ENCODE data around the gene TBCK. TPM values are rescaled to one million over a fixed set of nuclear protein-coding genes. Genes with fewer than 3 reads are reported as not detected.

Gene TBCK
- polyA plus RNA-seq, 1 donor (not counting 4 experiments of a cell fraction or from before 2014, with no cell fraction given), result 19.3 TPM

DNA sequence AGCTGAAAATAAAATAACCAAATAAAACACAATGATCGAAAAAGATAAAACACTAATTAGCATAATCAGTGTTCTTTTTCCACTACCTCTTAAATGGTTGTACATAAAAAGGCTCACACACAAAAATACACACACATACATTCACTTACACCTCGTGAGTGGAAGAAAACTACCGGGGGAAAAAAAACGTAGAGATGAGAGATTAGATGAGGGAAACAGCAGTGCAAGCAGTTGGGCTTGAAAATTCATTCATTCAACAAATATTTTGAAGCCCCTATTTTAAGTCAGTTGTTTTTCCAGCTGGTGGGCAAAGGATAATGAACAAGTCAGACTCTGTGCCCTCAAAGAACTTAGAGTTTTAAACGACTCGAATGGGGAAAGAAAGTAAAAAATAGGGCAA lies 1.0 kb downstream of the TBCK start:
- no peak for FAIRE-seq

DNA sequence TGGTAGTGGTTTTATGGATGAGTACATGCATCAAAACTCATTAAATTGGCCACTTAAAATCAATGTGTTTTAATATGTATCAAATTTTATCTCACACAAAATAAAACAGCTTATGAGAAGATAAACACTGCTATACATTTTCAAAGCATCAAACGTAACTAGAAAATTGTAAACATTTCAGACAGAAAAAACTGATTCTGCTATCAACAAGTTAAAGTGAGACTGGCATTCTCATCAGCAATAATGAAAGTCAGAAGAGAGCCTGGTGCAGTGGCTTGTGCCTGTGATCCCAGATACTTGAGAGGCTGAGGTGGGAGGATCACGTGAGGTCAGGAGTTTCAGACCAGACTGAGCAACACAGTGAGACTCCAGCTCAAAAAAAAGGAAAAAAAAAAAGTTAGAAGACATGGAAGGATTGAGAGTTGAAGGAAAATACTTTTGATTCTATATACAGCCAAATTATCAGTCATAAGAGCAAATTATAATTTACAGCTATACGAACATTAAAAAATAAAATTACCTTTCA lies 2.9 kb downstream of the TBCK start:
- Histone ChIP-seq H3K27ac (ENCODE audit: control insufficient read depth, insufficient read depth, low read length) (no peak overlapping the region), H3K4me1 (ENCODE audit: control insufficient read depth, extremely low read depth, insufficient read depth, low read length) (peaks cover 10% of the 10 kb centered on the region), H4K20me1 (ENCODE audit: control insufficient read depth, extremely low read depth, insufficient read depth, low read length) (no peaks in the 10 kb centered on the region), H3K27me3 (ENCODE audit: control insufficient read depth, extremely low read depth, insufficient read depth, low read length) (no peaks in the 10 kb centered on the region), H3K9ac (ENCODE audit: control insufficient read depth, extremely low read depth, insufficient read depth, low read length) (no peak overlapping the region), H3K4me3 (ENCODE audit: control insufficient read depth in 2 of 3, extremely low read depth in 1 of 3, insufficient read depth in 2 of 3, low read depth in 1 of 3, low read length in 3 of 3) (no peak overlapping the region), H3K36me3 (ENCODE audit: control insufficient read depth in 2 of 2, extremely low read depth in 1 of 2, insufficient read depth in 2 of 2, low read length in 2 of 2) (no peaks in the 10 kb centered on the region), H3K4me2 (ENCODE audit: control insufficient read depth, extremely low read depth, insufficient read depth, low read depth, low read length) (no peak overlapping the region), H3K79me2 (ENCODE audit: control insufficient read depth, insufficient read depth, low read length) (peaks cover 39% of the 10 kb centered on the region), H2AFZ (ENCODE audit: control insufficient read depth, low read length) (no peak overlapping the region), H3K9me3 (ENCODE audit: control insufficient read depth, low read depth, low read length) (no peaks in the 10 kb centered on the region), H3K9me1 (ENCODE audit: control insufficient read depth, extremely low read depth, insufficient read depth, low read length) (no peaks in the 10 kb centered on the region)
- no peak for FAIRE-seq
- dilution Hi-C loops (cut with MboI; ENCODE audit: extremely low pct_ligation_motif_present, low sequenced_read_pairs), result no loop called here
- TF ChIP-seq CTCF (optimal IDR thresholded peaks at IDR 0.05 in 1 of 3, IDR thresholded peaks at IDR 0.05 in 1 of 3, conservative IDR thresholded peaks at IDR 0.05 in 1 of 3; ENCODE audit: extremely low read depth in 1 of 3, insufficient read depth in 2 of 3, low read length in 3 of 3), result no peak
- no peak for TF ChIP-seq EZH2 (IDR thresholded peaks at IDR 0.05; ENCODE audit: low read length)
- DNase-seq (ENCODE audit: low read depth, low spot score), result no peak

More for the DNA sequence above, 1.0 kb downstream of the TBCK start:
- DNase-seq (ENCODE audit: low read depth, low spot score), result no peak
- dilution Hi-C loops (cut with MboI; ENCODE audit: extremely low pct_ligation_motif_present, low sequenced_read_pairs), result no loop called here
- Histone ChIP-seq H4K20me1 (ENCODE audit: control insufficient read depth, extremely low read depth, insufficient read depth, low read length) (no peaks in the 10 kb centered on the region), H3K36me3 (ENCODE audit: control insufficient read depth in 2 of 2, extremely low read depth in 1 of 2, insufficient read depth in 2 of 2, low read length in 2 of 2) (no peaks in the 10 kb centered on the region), H3K9me1 (ENCODE audit: control insufficient read depth, extremely low read depth, insufficient read depth, low read length) (no peaks in the 10 kb centered on the region), H3K4me1 (ENCODE audit: control insufficient read depth, extremely low read depth, insufficient read depth, low read length) (peaks cover 15% of the 10 kb centered on the region), H3K27me3 (ENCODE audit: control insufficient read depth, extremely low read depth, insufficient read depth, low read length) (no peaks in the 10 kb centered on the region), H3K4me3 (ENCODE audit: control insufficient read depth in 2 of 3, extremely low read depth in 1 of 3, insufficient read depth in 2 of 3, low read depth in 1 of 3, low read length in 3 of 3) (peak overlapping the region; percentile 75 to 95 (median 80)), H3K79me2 (ENCODE audit: control insufficient read depth, insufficient read depth, low read length) (peaks cover 58% of the 10 kb centered on the region), H3K9ac (ENCODE audit: control insufficient read depth, extremely low read depth, insufficient read depth, low read length) (peak overlapping the region; percentile 96), H3K4me2 (ENCODE audit: control insufficient read depth, extremely low read depth, insufficient read depth, low read depth, low read length) (peak overlapping the region; percentile 97), H3K27ac (ENCODE audit: control insufficient read depth, insufficient read depth, low read length) (peak overlapping the region; percentile 93), H3K9me3 (ENCODE audit: control insufficient read depth, low read depth, low read length) (no peaks in the 10 kb centered on the region), H2AFZ (ENCODE audit: control insufficient read depth, low read length) (peak overlapping the region; percentile 58)
- no peak for TF ChIP-seq EZH2 (IDR thresholded peaks at IDR 0.05; ENCODE audit: low read length)
- TF ChIP-seq CTCF (optimal IDR thresholded peaks at IDR 0.05 in 1 of 3, IDR thresholded peaks at IDR 0.05 in 1 of 3, conservative IDR thresholded peaks at IDR 0.05 in 1 of 3; ENCODE audit: extremely low read depth in 1 of 3, insufficient read depth in 2 of 3, low read length in 3 of 3), result no peak
